C1 segment of cervical spinal cord (tissue), 14 donors: Measurements from ENCODE around the gene SPATA31E1.
"Not testable (repeated sequence)": the region's sequence is repeated elsewhere in the genome, so short reads cannot be mapped to it uniquely, and the experiment has no call there.

Experiments used
- DNase-seq, 14 donors: peaks; one replicate each; lab custom pipeline; 2025; lab: John Stamatoyannopoulos, UW

Gene SPATA31E1

GRCh38 chr9:87882627-87883026 is at the start of gene SPATA31E1:
SPATA31E1 (plus strand) TSS chr9:87882877; CDS start chr9:87882892, 15 bp downstream.
- DNase-seq = no peak

GRCh38 chr9:87834357-87834756 is 48.3 kb upstream of the SPATA31E1 start:
- no peak for DNase-seq

GRCh38 chr9:87836536-87836935 is 46.1 kb upstream of the SPATA31E1 start:
- DNase-seq = no peak

GRCh38 chr9:87836951-87837705 is 45.5 kb upstream of the SPATA31E1 start:
- no peak for DNase-seq

GRCh38 chr9:87840134-87840533 is 42.5 kb upstream of the SPATA31E1 start:
- DNase-seq = no peak

GRCh38 chr9:87842878-87843585 is 39.6 kb upstream of the SPATA31E1 start:
- DNase-seq = no peak

- DNase-seq = no peak
Measured at GRCh38 chr9:87844506-87844905, 38.2 kb upstream of the SPATA31E1 start.

- DNase-seq = not testable (repeated sequence)
Measured at GRCh38 chr9:87847817-87848216, 34.9 kb upstream of the SPATA31E1 start.

- no peak for DNase-seq
Measured at GRCh38 chr9:87849144-87849758, 33.4 kb upstream of the SPATA31E1 start.

- no peak for DNase-seq
Measured at GRCh38 chr9:87850391-87850790, 32.3 kb upstream of the SPATA31E1 start.

GRCh38 chr9:87851186-87851585 is 31.5 kb upstream of the SPATA31E1 start:
- not testable (repeated sequence) for DNase-seq

- DNase-seq = no peak
Measured at GRCh38 chr9:87853302-87853701, 29.4 kb upstream of the SPATA31E1 start.

GRCh38 chr9:87853876-87854579 is 28.6 kb upstream of the SPATA31E1 start:
- DNase-seq = no peak

GRCh38 chr9:87854580-87854955 is 28.1 kb upstream of the SPATA31E1 start:
- DNase-seq = no peak

- DNase-seq = no peak
Measured at GRCh38 chr9:87855061-87855460, 27.6 kb upstream of the SPATA31E1 start.

GRCh38 chr9:87857141-87857947 is 25.3 kb upstream of the SPATA31E1 start:
- no peak for DNase-seq

- DNase-seq = no peak
Measured at GRCh38 chr9:87857948-87858335, 24.7 kb upstream of the SPATA31E1 start.

GRCh38 chr9:87859137-87859536 is 23.5 kb upstream of the SPATA31E1 start:
- DNase-seq = no peak

- no peak for DNase-seq
Measured at GRCh38 chr9:87859786-87860185, 22.9 kb upstream of the SPATA31E1 start.

- no peak for DNase-seq
Measured at GRCh38 chr9:87861332-87861731, 21.3 kb upstream of the SPATA31E1 start.
